HEK293 (cell line): ENCODE results near the gene ARPC3.

Experiments used
- CTCF ChIA-PET: fragments of 350-600 bp; formaldehyde crosslinking; extraction: SDS; loops from one replicate; lab custom pipeline; 2021; ENCODE audit warnings: antibody characterized with exemption; lab: Yijun Ruan, JAX
- POLR2A ChIA-PET: fragments of 300-600 bp; formaldehyde crosslinking; extraction: SDS; loops from one replicate; lab custom pipeline; 2020; ENCODE audit warnings: antibody characterized with exemption, inconsistent platforms; lab: Yijun Ruan, JAX
- H3K27ac ChIP-seq: fragments of 200-500 bp; sonication (Bioruptor generic); 2 replicates; pipeline ENCODE4 v1.5.1; 2014; ENCODE audit warnings: low read depth, low read length, control low read depth, inconsistent platforms; ENCODE audit errors: extremely low read depth
- H3K36me3 ChIP-seq, 2 experiments: fragments of 200-500 bp in 1 of 2; sonication (Bioruptor generic) in 1 of 2; 1 replicate in 1 of 2; 2 replicates in 1 of 2; pipeline ENCODE4 v1.5.1; 2014 to 2017; ENCODE audit warnings: inconsistent platforms in 2 of 2, low read length in 2 of 2; ENCODE audit not compliant: control insufficient read depth in 2 of 2, insufficient read depth in 1 of 2
- H3K4me1 ChIP-seq: fragments of 200-500 bp; sonication (Bioruptor generic); 2 replicates; pipeline ENCODE4 v1.5.1; 2014; ENCODE audit warnings: mild to moderate bottlenecking, low read length, inconsistent platforms; ENCODE audit not compliant: control insufficient read depth, insufficient read depth
- H3K4me3 ChIP-seq: 2 replicates; pipeline ENCODE4 v1.5.1; 2011; ENCODE audit warnings: low read depth, mild to moderate bottlenecking, control low read depth, low read length, moderate library complexity
- H3K9me3 ChIP-seq: fragments of 200-500 bp; sonication (Bioruptor generic); 2 replicates; pipeline ENCODE4 v1.5.1; 2014; ENCODE audit warnings: low read depth, low read length, inconsistent platforms; ENCODE audit not compliant: control insufficient read depth, insufficient read depth
- BCL6B ChIP-seq: fragments of 450-650 bp; formaldehyde crosslinking; IDR thresholded peaks from 2 replicates; pipeline ENCODE4 v1.5.1; 2017; ENCODE audit warnings: missing biosample characterization, missing genetic modification characterization
- GLIS1 ChIP-seq: fragments of 450-650 bp; formaldehyde crosslinking; IDR thresholded peaks from 2 replicates; pipeline ENCODE4 v1.5.1; 2016; ENCODE audit warnings: missing biosample characterization, missing genetic modification characterization
- HOXC10 ChIP-seq: sonication (generic); formaldehyde crosslinking; IDR thresholded peaks from 2 replicates; pipeline ENCODE4 v1.8.1; 2023; ENCODE audit warnings: mild to moderate bottlenecking, missing genetic modification reagents
- KLF16 ChIP-seq: fragments of 450-650 bp; formaldehyde crosslinking; IDR thresholded peaks from 2 replicates; pipeline ENCODE4 v1.5.1; 2017; ENCODE audit warnings: missing biosample characterization, missing genetic modification characterization
- KLF7 ChIP-seq: fragments of 450-650 bp; formaldehyde crosslinking; IDR thresholded peaks from 2 replicates; pipeline ENCODE4 v1.5.1; 2016; ENCODE audit warnings: missing biosample characterization, missing genetic modification characterization, borderline replicate concordance
- MEIS1 ChIP-seq: sonication (generic); formaldehyde crosslinking; IDR thresholded peaks from 2 replicates; pipeline ENCODE4 v1.8.1; 2022; ENCODE audit warnings: missing genetic modification reagents, mild to moderate bottlenecking, borderline replicate concordance
- MZF1 ChIP-seq: fragments of 450-650 bp; formaldehyde crosslinking; IDR thresholded peaks from 2 replicates; pipeline ENCODE4 v1.5.1; 2017; ENCODE audit warnings: missing biosample characterization, missing genetic modification characterization, borderline replicate concordance
- OSR2 ChIP-seq: fragments of 450-650 bp; formaldehyde crosslinking; IDR thresholded peaks from 2 replicates; pipeline ENCODE4 v1.5.1; 2016; ENCODE audit warnings: missing biosample characterization, missing genetic modification characterization
- PRDM10 ChIP-seq: fragments of 450-650 bp; formaldehyde crosslinking; IDR thresholded peaks from 2 replicates; pipeline ENCODE4 v1.5.1; 2016; ENCODE audit warnings: missing biosample characterization, missing genetic modification characterization
- TRIM28 ChIP-seq: IDR thresholded peaks from 2 replicates; pipeline ENCODE4 v1.6.1; 2011; ENCODE audit warnings: low read length, control low read depth, borderline replicate concordance
- YY2 ChIP-seq: fragments of 450-650 bp; formaldehyde crosslinking; IDR thresholded peaks from 2 replicates; pipeline ENCODE4 v1.5.1; 2016; ENCODE audit warnings: missing biosample characterization, missing genetic modification characterization
- ZBTB20 ChIP-seq: fragments of 450-650 bp; formaldehyde crosslinking; IDR thresholded peaks from 2 replicates; pipeline ENCODE4 v1.5.1; 2016; ENCODE audit warnings: missing biosample characterization, missing genetic modification characterization
- ZFP37 ChIP-seq: fragments of 450-650 bp; formaldehyde crosslinking; IDR thresholded peaks from 2 replicates; pipeline ENCODE4 v1.5.1; 2016; ENCODE audit warnings: missing biosample characterization, missing genetic modification characterization
- ZNF132 ChIP-seq: fragments of 450-650 bp; formaldehyde crosslinking; IDR thresholded peaks from 2 replicates; pipeline ENCODE4 v1.5.1; 2017; ENCODE audit warnings: missing biosample characterization, missing genetic modification characterization, borderline replicate concordance
- ZNF133 ChIP-seq: fragments of 450-650 bp; formaldehyde crosslinking; IDR thresholded peaks from 2 replicates; pipeline ENCODE4 v1.5.1; 2016; ENCODE audit warnings: missing biosample characterization, missing genetic modification characterization
- ZNF202 ChIP-seq: fragments of 450-650 bp; formaldehyde crosslinking; IDR thresholded peaks from 2 replicates; pipeline ENCODE4 v1.5.1; 2016; ENCODE audit warnings: missing biosample characterization, missing genetic modification characterization, borderline replicate concordance
- ZNF23 ChIP-seq: fragments of 450-650 bp; formaldehyde crosslinking; IDR thresholded peaks from 2 replicates; pipeline ENCODE4 v1.5.1; 2016; ENCODE audit warnings: missing biosample characterization, missing genetic modification characterization, borderline replicate concordance
- ZNF280D ChIP-seq: fragments of 450-650 bp; formaldehyde crosslinking; IDR thresholded peaks from 2 replicates; pipeline ENCODE4 v1.5.1; 2016; ENCODE audit warnings: missing biosample characterization, missing genetic modification characterization
- ZNF302 ChIP-seq: fragments of 450-650 bp; formaldehyde crosslinking; IDR thresholded peaks from 2 replicates; pipeline ENCODE4 v1.5.1; 2016; ENCODE audit warnings: missing biosample characterization, missing genetic modification characterization, low read depth
- ZNF335 ChIP-seq: fragments of 450-650 bp; formaldehyde crosslinking; conservative IDR thresholded peaks from 2 replicates; pipeline ENCODE4 v1.5.1; 2016; ENCODE audit warnings: missing biosample characterization, missing genetic modification characterization
- ZNF398 ChIP-seq: fragments of 450-650 bp; formaldehyde crosslinking; IDR thresholded peaks from 2 replicates; pipeline ENCODE4 v1.5.1; 2017; ENCODE audit warnings: missing biosample characterization, missing genetic modification characterization
- ZNF558 ChIP-seq: fragments of 450-650 bp; formaldehyde crosslinking; IDR thresholded peaks from 2 replicates; pipeline ENCODE4 v1.5.1; 2016; ENCODE audit warnings: missing biosample characterization, missing genetic modification characterization
- ZNF837 ChIP-seq: fragments of 450-650 bp; formaldehyde crosslinking; IDR thresholded peaks from 2 replicates; pipeline ENCODE4 v1.5.1; 2016; ENCODE audit warnings: missing biosample characterization, missing genetic modification characterization
- ZSCAN4 ChIP-seq: fragments of 450-650 bp; formaldehyde crosslinking; IDR thresholded peaks from 2 replicates; pipeline ENCODE4 v1.5.1; 2017; ENCODE audit warnings: missing biosample characterization, missing genetic modification characterization
- ZSCAN5A ChIP-seq: fragments of 450-650 bp; formaldehyde crosslinking; IDR thresholded peaks from 2 replicates; pipeline ENCODE4 v1.5.1; 2016; ENCODE audit warnings: missing biosample characterization, missing genetic modification characterization

Gene ARPC3

GRCh38 chr12:110467847-110468213 is 17.7 kb upstream of the ARPC3 start (continued):
- TF ChIP-seq ZNF280D (tag by site-specific recombination) (no peak), ZSCAN4 (tag by site-specific recombination) (no peak), KLF7 (tag by site-specific recombination) (no peak), MZF1 (tag by site-specific recombination) (no peak), ZNF132 (tag by site-specific recombination) (no peak), ZNF23 (tag by site-specific recombination) (no peak), ZBTB20 (tag by site-specific recombination) (peak; percentile 91), YY2 (tag by site-specific recombination) (no peak), GLIS1 (tag by site-specific recombination) (peak; percentile 44)

GRCh38 chr12:110466791-110467190 is 16.7 kb upstream of the ARPC3 start:
- no peak overlapping the region for H3K4me3 ChIP-seq
- H3K36me3 ChIP-seq = peaks cover 22 to 31% of the 10 kb centered on the region in 2 experiments; a peak in 2 of 3 replicates
- CTCF ChIA-PET = interaction anchor here (0.6 to 1.3 kb wide), 6 partner anchors 10 to 315 kb away, joined by 3 to 8 read pairs (median 4); partner anchors contain the start of gene ARPC3
- POLR2A ChIA-PET = interaction anchor here (3.2 kb wide), 1 partner anchor 17 kb away, joined by 39 read pairs; the partner anchor contains the start of gene ARPC3
- no peak overlapping the region for H3K27ac ChIP-seq
- H3K9me3 ChIP-seq = no peaks in the 10 kb centered on the region
- H3K4me1 ChIP-seq = peaks cover 5% of the 10 kb centered on the region; the same call in 1 of the 2 replicates
- TF ChIP-seq TRIM28 = no peak
- no peak for TF ChIP-seq ZNF302 (tag by site-specific recombination)
- TF ChIP-seq ZFP37 = no peak
- TF ChIP-seq ZNF133 (tag by site-specific recombination) = no peak
- TF ChIP-seq ZNF558 (tag by site-specific recombination) = no peak
- no peak for TF ChIP-seq MEIS1
- no peak for TF ChIP-seq ZSCAN5A (tag by site-specific recombination)
- TF ChIP-seq ZNF398 (tag by site-specific recombination) = no peak
- no peak for TF ChIP-seq ZNF132 (tag by site-specific recombination)
- TF ChIP-seq PRDM10 (tag by site-specific recombination) = no peak
- TF ChIP-seq ZNF837 = no peak
- TF ChIP-seq ZNF202 (tag by site-specific recombination) = no peak
- no peak for TF ChIP-seq KLF16 (tag by site-specific recombination)
- TF ChIP-seq HOXC10 (CRISPR knock-in tag) = no peak
- TF ChIP-seq OSR2 (tag by site-specific recombination) = no peak
- TF ChIP-seq ZNF335 (tag by site-specific recombination) = no peak
- TF ChIP-seq BCL6B = no peak
- no peak for TF ChIP-seq YY2 (tag by site-specific recombination)
